HCT116 (cell line): ENCODE data around the gene HSD3B1. TPM values are rescaled to one million over a fixed set of nuclear protein-coding genes. Genes with fewer than 3 reads are reported as not detected.

Experiments
- ATAC-seq: fragments of 200-7000 bp; cut with Tn5 transposase; 2 replicates; pipeline ENCODE4 v1.9.1; 2020; ENCODE audit warnings: mild to moderate bottlenecking, moderate library complexity
- BruUV-seq: library from RNA; stranded (reverse); fragments of 400-500 nt; replicated peaks from 2 replicates; lab custom pipeline; 2021; lab: Mats Ljungman, UMichigan
- CTCF ChIA-PET: fragments of 300-600 bp; sonication (Branson Sonifier 250); formaldehyde crosslinking; loops from one replicate; lab custom pipeline; 2021; ENCODE audit warnings: antibody characterized with exemption; lab: Charles Lee
- POLR2A ChIA-PET: fragments of 300-600, 350-600 bp; sonication (Branson Sonifier 250); formaldehyde crosslinking; loops from one replicate; lab custom pipeline; 2021; ENCODE audit warnings: antibody characterized with exemption; lab: Charles Lee
- RAD21 ChIA-PET, 2 experiments: fragments of 300-600 bp; sonication (Branson Sonifier 250); formaldehyde crosslinking; loops; one replicate each; lab custom pipeline; 2023; ENCODE audit warnings: low total read pairs in 2 of 2; ENCODE audit not compliant: uncharacterized antibody in 2 of 2, unreplicated experiment in 2 of 2, low non-redundant PET in 1 of 2; lab: Charles Lee
- DNase-seq: peaks from one replicate; pipeline ENCODE4 v3.0.0-alpha.2; 2010; ENCODE audit warnings: low read depth, low spot score
- H2AFZ ChIP-seq: fragments of 200-600 bp; shearing (Covaris generic), sonication (generic); 2 replicates; pipeline ENCODE4 v1.6.1; 2017; ENCODE audit warnings: low read depth, mixed run types, mixed read lengths, antibody characterized with exemption, low read length; ENCODE audit not compliant: poor library complexity, severe bottlenecking
- H3K27ac ChIP-seq: 2 replicates; pipeline ENCODE4 v1.5.1; 2012; ENCODE audit warnings: low read depth, low read length
- H3K27me3 ChIP-seq: fragments of 200-600 bp; sonication (generic); 2 replicates; pipeline ENCODE4 v1.6.1; 2016; ENCODE audit warnings: mixed run types, low read length, mixed read lengths; ENCODE audit not compliant: insufficient read depth
- H3K36me3 ChIP-seq, 2 experiments: fragments of 200-500 bp in 1 of 2; fragments of 200-600 bp in 1 of 2; sonication (Bioruptor generic) in 1 of 2; sonication (generic) in 1 of 2; 2 replicates each; pipeline versions ENCODE4 v1.5.1 to v1.6.1; 2014 to 2016; ENCODE audit warnings: low read length in 2 of 2, inconsistent platforms in 1 of 2, mixed read lengths in 1 of 2, mixed run types in 1 of 2; ENCODE audit not compliant: insufficient read depth in 2 of 2, control insufficient read depth in 1 of 2
- H3K4me1 ChIP-seq, 2 experiments: fragments of 200-600 bp in 1 of 2; sonication (generic) in 1 of 2; 2 replicates each; pipeline versions ENCODE4 v1.5.1 to v1.6.1; 2012 to 2017; ENCODE audit warnings: low read length in 2 of 2, inconsistent platforms in 1 of 2, mild to moderate bottlenecking in 1 of 2, mixed read lengths in 1 of 2, mixed run types in 1 of 2, moderate library complexity in 1 of 2; ENCODE audit not compliant: insufficient read depth in 2 of 2, control insufficient read depth in 1 of 2
- H3K4me2 ChIP-seq: fragments of 200-600 bp; sonication (generic); 2 replicates; pipeline ENCODE4 v1.6.1; 2017; ENCODE audit warnings: mixed run types, low read length, mixed read lengths
- H3K4me3 ChIP-seq, 2 experiments: fragments of 200-600 bp in 1 of 2; sonication (generic) in 1 of 2; replicated peaks in 1 of 2; 2 replicates each; pipeline ENCODE4 v1.5.1; 2011 to 2016; ENCODE audit warnings: low read length in 2 of 2, control low read depth in 1 of 2, low read depth in 1 of 2, mild to moderate bottlenecking in 1 of 2, mixed read lengths in 1 of 2, mixed run types in 1 of 2
- H3K79me2 ChIP-seq: fragments of 200-600 bp; sonication (generic); 2 replicates; pipeline ENCODE4 v1.6.1; 2017; ENCODE audit warnings: mild to moderate bottlenecking, mixed run types, low read length, moderate library complexity, mixed read lengths; ENCODE audit not compliant: insufficient read depth
- H3K9ac ChIP-seq: fragments of 200-600 bp; sonication (generic); 2 replicates; pipeline ENCODE4 v1.6.1; 2016; ENCODE audit warnings: low read length, mixed read lengths
- H3K9me2 ChIP-seq: fragments of 200-600 bp; sonication (generic), shearing (Covaris generic); 2 replicates; pipeline ENCODE4 v1.6.1; 2017; ENCODE audit warnings: mixed run types, mild to moderate bottlenecking, moderate library complexity; ENCODE audit not compliant: insufficient read depth
- H3K9me3 ChIP-seq, 2 experiments: fragments of 200-500 bp in 1 of 2; fragments of 200-600 bp in 1 of 2; sonication (Bioruptor generic) in 1 of 2; sonication (generic) in 1 of 2; 2 replicates each; pipeline ENCODE4 v1.6.1; 2014 to 2017; ENCODE audit warnings: low read length in 2 of 2, mixed read lengths in 2 of 2, inconsistent platforms in 1 of 2, low read depth in 1 of 2, mild to moderate bottlenecking in 1 of 2, mixed run types in 1 of 2, moderate library complexity in 1 of 2; ENCODE audit not compliant: control insufficient read depth in 1 of 2, insufficient read depth in 1 of 2
- H4K20me1 ChIP-seq: fragments of 200-600 bp; sonication (generic), shearing (Covaris generic); 2 replicates; pipeline ENCODE4 v1.6.1; 2017; ENCODE audit warnings: mixed run types, mild to moderate bottlenecking, moderate library complexity; ENCODE audit not compliant: insufficient read depth
- EZH2 ChIP-seq: fragments of 200-600 bp; sonication (generic); IDR thresholded peaks from 2 replicates; pipeline ENCODE4 v1.6.1; 2017; ENCODE audit warnings: antibody characterized with exemption, mixed run types
- JUND ChIP-seq: IDR thresholded peaks from 2 replicates; pipeline ENCODE4 v1.6.1; 2012
- POLR2A ChIP-seq: IDR thresholded peaks from 2 replicates; pipeline ENCODE4 v1.7.0; 2011; ENCODE audit warnings: borderline replicate concordance; ENCODE audit not compliant: insufficient read depth, insufficient read length; ENCODE audit errors: extremely low read depth
- POLR2AphosphoS5 ChIP-seq: IDR thresholded peaks from 2 replicates; pipeline ENCODE4 v1.6.1; 2011; ENCODE audit warnings: mild to moderate bottlenecking, low read depth, low read length, moderate library complexity
- SRF ChIP-seq: IDR thresholded peaks from 2 replicates; pipeline ENCODE4 v1.6.1; 2012; ENCODE audit warnings: low read depth
- ZFX ChIP-seq: fragments of 450-650 bp; IDR thresholded peaks from 2 replicates; pipeline ENCODE4 v1.6.1; 2017
- ZNF274 ChIP-seq: fragments of 200-500 bp; sonication (Bioruptor generic); IDR thresholded peaks from 2 replicates; pipeline ENCODE4 v1.6.1; 2014; ENCODE audit warnings: mild to moderate bottlenecking, low read depth, low read length, inconsistent platforms
- intact Hi-C: fragments of 100-400 bp; cut with micrococcal nuclease; formaldehyde crosslinking; loops from 2 replicates; pipeline ENCODE4 v1.10.0; 2022
- total RNA-seq: library from RNA; stranded (reverse); gene quantifications from one replicate; pipeline ENCODE4 v1.2.1, GENCODE V29; 2021; ENCODE audit not compliant: unreplicated experiment
- TF ChIP-seq, protein P1 (sequence below): IDR thresholded peaks from 2 replicates; pipeline ENCODE4 v1.6.1; 2011; ENCODE audit warnings: mild to moderate bottlenecking, low read length, moderate library complexity; ENCODE audit not compliant: insufficient replicate concordance; ENCODE audit errors: extremely low read depth
- TF ChIP-seq, protein P2 (sequence below): IDR thresholded peaks from 2 replicates; pipeline ENCODE4 v1.6.1; 2012
- TF ChIP-seq, protein P3 (sequence below), 3 experiments: fragments of 200-600 bp in 1 of 3; sonication (generic) in 1 of 3; IDR thresholded peaks in 2 of 3; conservative IDR thresholded peaks in 1 of 3; 2 replicates each; pipeline ENCODE4 v1.5.1; 2012 to 2017; ENCODE audit warnings: low read depth in 2 of 3, low read length in 2 of 3, antibody characterized with exemption in 1 of 3, borderline replicate concordance in 1 of 3, control low read depth in 1 of 3, mild to moderate bottlenecking in 1 of 3, mixed read lengths in 1 of 3, mixed run types in 1 of 3, moderate library complexity in 1 of 3; ENCODE audit not compliant: insufficient read depth in 1 of 3
- TF ChIP-seq, protein P4 (sequence below): IDR thresholded peaks from 2 replicates; pipeline ENCODE4 v1.6.1; 2012

HSD3B1 gene
- total RNA-seq, 1 experiment from 2014 or later: not detected

DNA sequence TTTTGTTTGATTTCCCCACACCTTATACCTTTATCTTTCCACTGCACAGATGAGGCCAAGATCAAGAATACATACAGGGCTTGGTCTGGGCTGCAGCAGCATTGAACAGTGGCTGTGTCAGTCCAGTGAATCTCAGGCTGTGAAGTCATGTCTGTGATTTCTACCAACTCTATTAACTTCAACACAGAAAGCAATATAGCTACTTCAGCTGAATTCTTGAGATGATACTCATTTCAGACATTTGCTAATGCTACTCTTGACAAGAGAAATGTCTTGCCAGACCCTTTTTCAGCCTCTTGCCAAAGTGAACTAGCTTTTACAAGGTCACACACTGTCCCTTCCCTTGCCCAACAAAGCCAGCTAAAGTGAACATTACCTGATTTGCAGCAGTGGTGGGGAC is 25.1 kb upstream of the HSD3B1 start:
- TF ChIP-seq EZH2 (no peak), POLR2AphosphoS5 (no peak), JUND (no peak), POLR2A (no peak), ZFX (no peak), SRF (no peak), ZNF274 (no peak)
- TF ChIP-seq, protein P1, sequence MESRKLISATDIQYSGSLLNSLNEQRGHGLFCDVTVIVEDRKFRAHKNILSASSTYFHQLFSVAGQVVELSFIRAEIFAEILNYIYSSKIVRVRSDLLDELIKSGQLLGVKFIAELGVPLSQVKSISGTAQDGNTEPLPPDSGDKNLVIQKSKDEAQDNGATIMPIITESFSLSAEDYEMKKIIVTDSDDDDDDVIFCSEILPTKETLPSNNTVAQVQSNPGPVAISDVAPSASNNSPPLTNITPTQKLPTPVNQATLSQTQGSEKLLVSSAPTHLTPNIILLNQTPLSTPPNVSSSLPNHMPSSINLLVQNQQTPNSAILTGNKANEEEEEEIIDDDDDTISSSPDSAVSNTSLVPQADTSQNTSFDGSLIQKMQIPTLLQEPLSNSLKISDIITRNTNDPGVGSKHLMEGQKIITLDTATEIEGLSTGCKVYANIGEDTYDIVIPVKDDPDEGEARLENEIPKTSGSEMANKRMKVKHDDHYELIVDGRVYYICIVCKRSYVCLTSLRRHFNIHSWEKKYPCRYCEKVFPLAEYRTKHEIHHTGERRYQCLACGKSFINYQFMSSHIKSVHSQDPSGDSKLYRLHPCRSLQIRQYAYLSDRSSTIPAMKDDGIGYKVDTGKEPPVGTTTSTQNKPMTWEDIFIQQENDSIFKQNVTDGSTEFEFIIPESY: no peak
- TF ChIP-seq, protein P2, sequence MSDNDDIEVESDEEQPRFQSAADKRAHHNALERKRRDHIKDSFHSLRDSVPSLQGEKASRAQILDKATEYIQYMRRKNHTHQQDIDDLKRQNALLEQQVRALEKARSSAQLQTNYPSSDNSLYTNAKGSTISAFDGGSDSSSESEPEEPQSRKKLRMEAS: no peak
- TF ChIP-seq, protein P3, sequence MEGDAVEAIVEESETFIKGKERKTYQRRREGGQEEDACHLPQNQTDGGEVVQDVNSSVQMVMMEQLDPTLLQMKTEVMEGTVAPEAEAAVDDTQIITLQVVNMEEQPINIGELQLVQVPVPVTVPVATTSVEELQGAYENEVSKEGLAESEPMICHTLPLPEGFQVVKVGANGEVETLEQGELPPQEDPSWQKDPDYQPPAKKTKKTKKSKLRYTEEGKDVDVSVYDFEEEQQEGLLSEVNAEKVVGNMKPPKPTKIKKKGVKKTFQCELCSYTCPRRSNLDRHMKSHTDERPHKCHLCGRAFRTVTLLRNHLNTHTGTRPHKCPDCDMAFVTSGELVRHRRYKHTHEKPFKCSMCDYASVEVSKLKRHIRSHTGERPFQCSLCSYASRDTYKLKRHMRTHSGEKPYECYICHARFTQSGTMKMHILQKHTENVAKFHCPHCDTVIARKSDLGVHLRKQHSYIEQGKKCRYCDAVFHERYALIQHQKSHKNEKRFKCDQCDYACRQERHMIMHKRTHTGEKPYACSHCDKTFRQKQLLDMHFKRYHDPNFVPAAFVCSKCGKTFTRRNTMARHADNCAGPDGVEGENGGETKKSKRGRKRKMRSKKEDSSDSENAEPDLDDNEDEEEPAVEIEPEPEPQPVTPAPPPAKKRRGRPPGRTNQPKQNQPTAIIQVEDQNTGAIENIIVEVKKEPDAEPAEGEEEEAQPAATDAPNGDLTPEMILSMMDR (IDR thresholded peaks at IDR 0.05 in 2 of 3, conservative IDR thresholded peaks at IDR 0.05 in 1 of 3; ENCODE audit: borderline replicate concordance in 1 of 3, insufficient read depth in 1 of 3, low read depth in 2 of 3, low read length in 2 of 3): no peak
- TF ChIP-seq, protein P4, sequence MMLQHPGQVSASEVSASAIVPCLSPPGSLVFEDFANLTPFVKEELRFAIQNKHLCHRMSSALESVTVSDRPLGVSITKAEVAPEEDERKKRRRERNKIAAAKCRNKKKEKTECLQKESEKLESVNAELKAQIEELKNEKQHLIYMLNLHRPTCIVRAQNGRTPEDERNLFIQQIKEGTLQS: no peak
- no peaks in the 10 kb centered on the region for H3K36me3 ChIP-seq
- H3K9me3 ChIP-seq: no peaks in the 10 kb centered on the region
- no TSS peak for BruUV-seq
- RAD21 ChIA-PET: no interaction called here
- H3K27me3 ChIP-seq: 0 out of 2 replicates have a peak, but pooled peaks cover 3% of the 10 kb centered on the region
- POLR2A ChIA-PET: no interaction called here
- no peaks in the 10 kb centered on the region for H3K9me2 ChIP-seq
- H3K9ac ChIP-seq: no peak overlapping the region
- H2AFZ ChIP-seq: no peak overlapping the region
- CTCF ChIA-PET: no interaction called here
- no peak overlapping the region for H3K4me3 ChIP-seq
- H3K79me2 ChIP-seq: no peaks in the 10 kb centered on the region
- intact Hi-C loops: no loop called here
- H3K27ac ChIP-seq: no peak overlapping the region
- DNase-seq (no peak), ATAC-seq (no peak)
- H3K4me1 ChIP-seq: no peaks in the 10 kb centered on the region
- no peaks in the 10 kb centered on the region for H4K20me1 ChIP-seq
- H3K4me2 ChIP-seq: no peak overlapping the region
